HPDE6-E6E7 (cell line): Measurements from ENCODE around the gene HPD.

ENCODE experiments used
- DNase-seq: peaks from one replicate; pipeline ENCODE4 v3.0.0; 2011; ENCODE audit warnings: missing footprints; ENCODE audit errors: extremely low spot score

The HPD gene

DNA sequence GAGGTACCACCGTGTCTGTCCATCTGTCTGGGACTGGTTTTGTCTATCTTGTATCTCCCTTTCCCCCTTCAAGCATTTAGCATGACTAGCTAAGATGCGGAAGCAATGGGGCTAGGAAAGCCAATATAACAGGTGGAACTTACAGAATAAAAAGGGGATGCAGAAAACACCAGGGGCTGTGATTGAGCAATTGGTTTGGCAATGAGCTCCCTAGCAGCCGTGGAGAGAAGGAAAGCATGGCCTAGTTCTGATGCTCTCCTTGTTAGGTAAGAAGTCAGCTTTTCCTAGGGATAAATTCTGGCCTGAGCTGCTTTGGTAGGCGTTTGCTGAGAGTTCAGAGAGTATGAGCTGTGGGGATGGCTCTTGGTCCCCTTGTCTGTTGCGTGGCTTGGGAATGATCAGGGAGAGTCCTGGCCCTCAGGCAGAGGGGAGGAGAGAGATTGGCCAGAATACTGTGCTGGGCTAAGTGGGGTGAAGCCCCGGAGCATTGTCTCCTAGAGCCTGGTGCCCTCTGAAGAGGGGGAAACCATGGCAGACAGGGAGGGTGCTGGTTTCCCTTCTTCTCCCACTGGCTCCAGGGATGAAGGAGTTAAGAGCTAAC is 47.7 kb downstream of the HPD start:
- DNase-seq, result no peak

DNA sequence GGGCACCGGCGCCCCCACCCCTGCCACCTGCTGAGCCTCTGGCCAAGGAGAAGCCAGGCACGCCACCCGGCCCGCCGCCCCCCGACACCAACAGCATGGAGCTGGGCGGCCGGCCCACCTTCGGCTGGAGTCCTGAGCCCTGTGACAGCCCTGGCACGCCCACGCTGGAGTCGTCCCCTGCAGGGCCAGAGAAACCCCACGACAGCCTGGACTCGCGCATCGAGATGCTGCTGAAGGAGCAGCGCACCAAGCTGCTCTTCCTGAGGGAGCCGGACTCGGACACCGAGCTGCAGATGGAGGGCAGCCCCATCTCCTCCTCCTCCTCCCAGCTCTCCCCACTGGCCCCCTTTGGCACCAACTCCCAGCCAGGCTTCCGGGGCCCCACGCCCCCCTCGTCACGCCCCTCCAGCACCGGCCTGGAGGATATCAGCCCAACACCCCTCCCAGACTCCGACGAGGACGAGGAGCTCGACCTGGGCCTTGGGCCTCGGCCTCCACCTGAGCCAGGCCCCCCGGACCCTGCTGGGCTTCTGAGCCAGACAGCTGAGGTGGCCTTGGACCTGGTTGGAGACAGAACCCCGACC is 48.3 kb downstream of the HPD start:
- DNase-seq, result no peak

DNA sequence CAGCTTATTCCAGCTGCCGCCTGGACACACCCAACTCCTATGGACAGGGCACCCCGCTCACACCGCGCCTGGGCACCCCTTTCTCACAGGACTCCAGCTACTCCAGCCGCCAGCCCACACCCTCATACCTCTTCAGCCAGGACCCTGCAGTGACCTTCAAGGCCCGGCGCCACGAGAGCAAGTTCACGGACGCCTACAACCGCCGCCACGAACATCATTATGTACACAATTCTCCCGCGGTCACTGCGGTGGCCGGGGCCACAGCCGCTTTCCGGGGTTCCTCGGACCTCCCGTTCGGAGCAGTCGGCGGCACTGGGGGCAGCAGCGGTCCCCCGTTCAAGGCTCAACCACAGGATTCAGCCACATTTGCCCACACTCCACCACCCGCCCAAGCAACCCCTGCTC is 48.9 kb downstream of the HPD start:
- no peak for DNase-seq

DNA sequence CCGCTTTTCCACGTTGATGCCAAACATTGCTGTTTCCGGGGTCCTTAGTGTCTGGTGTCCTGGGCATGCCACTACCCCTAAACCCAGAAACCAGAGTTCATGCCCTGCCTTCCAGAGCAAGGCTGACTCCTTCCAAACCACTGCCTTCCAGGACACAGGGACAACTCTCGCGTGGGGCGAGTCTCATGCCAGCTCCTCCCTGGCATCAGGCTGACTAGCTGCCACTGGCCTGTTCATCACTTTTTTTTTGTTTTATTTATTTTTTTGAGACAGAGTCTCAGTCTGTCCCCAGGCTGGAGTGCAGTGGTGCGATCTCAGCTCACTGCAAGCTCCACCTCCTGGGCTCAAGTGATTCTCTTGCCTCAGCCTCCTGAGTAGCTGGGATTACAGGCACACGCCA is 50.0 kb downstream of the HPD start:
- DNase-seq, result no peak

DNA sequence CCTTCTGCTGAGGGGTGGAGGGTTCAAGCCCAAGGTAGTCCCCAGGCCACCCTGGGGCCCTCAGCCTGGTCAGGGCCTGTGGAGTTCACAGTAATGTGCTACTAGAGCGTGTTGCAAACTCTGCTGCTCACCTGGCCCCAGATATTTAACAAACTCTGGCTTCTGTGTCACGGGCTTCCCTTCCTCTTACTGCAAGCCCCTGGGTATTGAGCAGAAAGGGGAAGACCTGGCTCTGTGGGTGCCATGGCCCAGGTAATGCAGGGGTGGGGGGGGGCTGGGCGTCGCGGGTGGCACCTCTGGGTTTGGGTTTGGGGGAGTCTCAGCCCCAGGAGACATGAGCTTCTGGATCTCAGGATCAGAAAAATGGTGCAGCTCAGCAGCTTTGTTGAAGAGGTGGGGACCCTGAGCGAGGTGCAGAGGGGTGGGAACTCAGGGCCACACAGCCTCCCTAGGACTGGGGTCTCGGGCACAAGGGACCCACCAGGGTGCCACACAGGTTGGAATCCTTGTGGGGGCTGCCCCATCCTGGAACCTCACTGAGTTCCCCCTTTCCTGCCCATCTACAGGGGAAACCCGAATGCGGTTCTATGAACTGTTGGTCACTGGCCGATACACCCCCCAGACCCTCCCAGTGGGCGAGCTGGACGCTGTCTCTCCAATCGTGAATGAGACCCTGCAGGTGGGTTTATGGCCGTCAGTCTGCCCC is 50.9 kb downstream of the HPD start:
- DNase-seq, result no peak

DNA sequence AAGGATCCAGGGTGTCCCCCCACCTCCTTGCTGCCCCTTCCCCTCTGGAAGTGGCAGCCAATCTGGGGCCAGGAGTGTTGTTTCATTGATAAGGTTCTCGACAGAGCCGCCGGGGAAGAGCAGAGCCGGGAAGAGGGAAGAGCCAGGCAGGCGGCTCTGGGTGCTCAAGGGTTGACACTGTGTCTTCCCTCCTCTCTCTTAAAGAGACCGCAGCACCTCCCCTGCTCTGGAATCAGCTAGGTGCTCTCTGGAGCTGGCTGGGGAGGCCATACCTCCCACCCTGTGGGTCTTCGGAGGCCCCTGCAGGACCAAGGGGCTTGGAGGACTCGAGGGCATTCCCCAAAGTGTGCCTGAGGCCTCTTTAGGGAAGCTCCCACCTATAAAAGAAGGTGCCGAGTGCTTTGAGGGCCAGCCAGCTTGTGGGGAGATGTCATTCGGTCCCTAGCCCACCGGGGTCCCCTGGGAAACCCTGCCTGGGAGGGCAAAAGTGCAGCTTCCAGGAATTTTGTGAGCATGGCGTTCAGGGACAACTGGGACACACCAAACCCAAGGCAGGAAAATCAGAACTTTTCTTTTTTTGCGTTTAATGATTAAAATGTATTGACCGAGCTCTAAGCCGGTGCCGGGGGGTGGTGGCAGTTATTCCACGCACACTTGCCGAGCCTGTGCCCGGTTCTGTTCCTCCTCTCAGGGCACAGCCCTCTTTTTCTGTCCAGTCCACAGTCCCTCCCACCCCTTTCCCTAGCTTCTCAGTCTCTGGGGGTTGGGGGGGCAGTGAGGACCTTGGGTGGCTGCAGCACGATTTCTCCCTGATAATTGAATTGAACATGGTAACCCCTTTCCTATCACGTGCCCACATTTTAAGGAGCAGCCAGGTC is 51.9 kb downstream of the HPD start:
- DNase-seq, result no peak

DNA sequence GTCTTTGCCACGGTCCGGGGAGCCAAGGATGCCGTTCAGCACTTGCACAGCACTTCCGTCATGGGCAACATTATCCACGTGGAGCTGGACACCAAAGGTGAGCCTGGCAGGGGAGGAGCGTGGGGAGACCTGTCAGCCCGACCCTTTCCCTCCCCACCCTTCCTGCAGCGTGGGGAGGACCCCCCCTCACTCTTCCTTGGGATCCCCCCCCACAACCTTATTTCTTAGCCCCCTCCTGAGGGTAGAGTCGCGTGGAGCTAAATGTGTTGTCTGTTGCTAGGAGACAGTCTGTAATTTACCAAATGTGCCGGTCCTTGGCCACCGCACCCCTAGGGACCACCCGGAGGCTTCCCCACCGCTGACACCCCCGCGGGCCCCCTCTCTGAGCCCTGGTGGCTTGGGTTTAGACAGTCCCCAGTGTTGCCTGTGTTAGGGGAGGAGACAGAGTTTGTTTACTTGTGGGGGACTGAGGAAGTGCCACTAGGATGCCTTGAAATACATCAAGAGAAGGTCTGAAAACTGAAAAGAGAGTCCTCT is 52.6 kb downstream of the HPD start:
- no peak for DNase-seq

DNA sequence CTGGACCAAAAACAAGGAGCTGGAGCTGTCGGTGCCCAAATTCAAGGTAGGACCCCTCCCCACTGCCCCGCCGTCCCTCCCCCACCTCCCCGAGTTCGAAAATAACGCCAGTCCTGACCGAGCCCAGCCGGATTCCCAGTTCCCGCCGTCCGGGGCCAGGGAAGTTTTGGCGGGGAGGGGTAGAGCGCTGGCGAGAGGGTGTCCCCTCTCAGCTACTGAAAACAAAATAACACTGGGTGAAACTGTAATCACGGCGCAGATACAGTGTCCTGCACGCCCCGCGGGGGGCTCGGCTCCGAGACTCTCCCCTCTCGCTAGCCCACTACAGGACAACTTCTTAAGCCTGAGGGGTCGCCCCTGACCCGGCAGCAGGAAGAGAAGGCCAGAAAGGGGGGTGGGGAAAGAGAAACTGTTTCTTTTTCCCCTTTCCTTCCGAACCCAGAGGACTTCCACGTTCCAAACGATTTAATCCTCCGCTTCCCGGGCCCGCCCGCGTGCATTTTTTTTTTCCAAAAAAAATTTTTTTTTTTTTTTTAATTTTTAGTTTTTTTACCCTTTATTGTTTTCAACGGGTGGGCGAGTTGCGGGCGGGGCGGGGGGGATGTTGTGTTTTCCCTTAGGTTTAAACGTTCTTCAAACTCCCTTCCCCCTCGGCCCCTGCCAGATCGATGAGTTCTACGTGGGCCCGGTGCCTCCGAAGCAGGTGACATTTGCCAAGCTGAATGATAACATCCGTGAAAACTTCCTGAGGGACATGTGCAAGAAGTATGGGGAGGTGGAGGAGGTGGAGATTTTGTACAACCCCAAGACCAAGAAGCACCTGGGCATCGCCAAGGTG is 53.3 kb downstream of the HPD start:
- no peak for DNase-seq

DNA sequence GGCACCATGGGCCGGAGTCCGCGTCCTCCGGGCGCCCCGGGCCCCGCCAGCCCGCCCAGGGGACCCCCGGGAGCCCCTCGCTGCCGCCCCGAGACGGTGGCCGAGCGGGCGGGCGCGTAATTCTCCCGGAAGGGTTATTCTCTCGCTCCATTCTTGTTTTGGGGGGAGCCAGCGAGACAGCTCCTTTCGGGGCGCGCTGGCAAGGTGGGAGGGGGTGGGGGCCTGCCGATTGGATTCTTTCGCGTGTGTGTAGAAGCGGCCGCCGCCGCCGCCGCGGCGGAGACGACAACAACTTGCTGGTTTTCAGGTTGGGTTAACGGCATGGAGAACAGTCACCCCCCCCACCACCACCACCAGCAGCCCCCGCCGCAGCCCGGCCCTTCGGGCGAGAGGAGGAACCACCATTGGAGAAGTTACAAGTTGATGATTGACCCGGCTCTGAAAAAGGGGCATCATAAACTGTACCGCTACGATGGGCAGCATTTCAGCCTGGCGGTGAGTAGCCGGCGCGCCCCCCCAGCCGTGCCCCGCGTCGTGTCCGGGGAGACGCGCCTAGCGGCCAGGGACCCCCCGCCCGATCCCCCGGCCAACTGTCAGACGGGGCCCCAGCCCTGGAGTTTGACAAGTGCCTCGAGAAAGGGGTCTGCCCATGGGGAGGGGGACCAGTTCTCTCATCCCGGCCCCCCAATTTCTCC is 54.1 kb downstream of the HPD start:
- no peak for DNase-seq

DNA sequence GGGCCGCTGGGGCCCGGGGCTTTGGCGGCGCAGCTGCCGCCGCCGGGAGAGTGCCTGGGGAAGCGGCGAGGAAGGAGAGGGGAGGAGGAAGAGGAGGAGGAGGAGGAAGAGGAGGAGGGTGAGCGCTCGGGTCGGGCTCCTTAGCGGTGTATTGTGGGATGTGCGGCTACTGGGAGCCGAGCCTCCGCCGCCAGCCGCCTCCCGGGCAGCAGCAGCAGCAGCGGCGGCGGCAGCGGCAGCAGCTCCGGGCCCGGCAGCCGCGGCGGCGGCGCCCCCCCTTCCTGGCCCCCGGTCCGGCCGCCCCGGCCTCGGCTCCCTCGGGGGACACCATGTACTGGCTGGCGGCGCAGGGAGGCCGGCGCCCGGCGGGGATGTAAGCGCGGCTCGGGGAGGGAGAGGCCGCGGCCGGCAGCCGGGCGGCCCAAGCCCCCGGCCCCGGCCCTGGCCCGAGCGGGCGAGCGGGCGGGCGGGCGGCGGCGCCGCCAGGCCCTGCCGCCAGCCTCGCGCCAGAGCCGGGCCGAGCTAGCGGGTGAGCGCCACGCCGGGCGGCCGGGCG is 54.7 kb downstream of the HPD start, which contains the start of gene SETD1B:
Gene SETD1B, plus strand, starts transcription at position 149 of the 556 bp plus-strand sequence. CDS start 729 bp downstream, outside the sequence.
- no peak for DNase-seq

DNA sequence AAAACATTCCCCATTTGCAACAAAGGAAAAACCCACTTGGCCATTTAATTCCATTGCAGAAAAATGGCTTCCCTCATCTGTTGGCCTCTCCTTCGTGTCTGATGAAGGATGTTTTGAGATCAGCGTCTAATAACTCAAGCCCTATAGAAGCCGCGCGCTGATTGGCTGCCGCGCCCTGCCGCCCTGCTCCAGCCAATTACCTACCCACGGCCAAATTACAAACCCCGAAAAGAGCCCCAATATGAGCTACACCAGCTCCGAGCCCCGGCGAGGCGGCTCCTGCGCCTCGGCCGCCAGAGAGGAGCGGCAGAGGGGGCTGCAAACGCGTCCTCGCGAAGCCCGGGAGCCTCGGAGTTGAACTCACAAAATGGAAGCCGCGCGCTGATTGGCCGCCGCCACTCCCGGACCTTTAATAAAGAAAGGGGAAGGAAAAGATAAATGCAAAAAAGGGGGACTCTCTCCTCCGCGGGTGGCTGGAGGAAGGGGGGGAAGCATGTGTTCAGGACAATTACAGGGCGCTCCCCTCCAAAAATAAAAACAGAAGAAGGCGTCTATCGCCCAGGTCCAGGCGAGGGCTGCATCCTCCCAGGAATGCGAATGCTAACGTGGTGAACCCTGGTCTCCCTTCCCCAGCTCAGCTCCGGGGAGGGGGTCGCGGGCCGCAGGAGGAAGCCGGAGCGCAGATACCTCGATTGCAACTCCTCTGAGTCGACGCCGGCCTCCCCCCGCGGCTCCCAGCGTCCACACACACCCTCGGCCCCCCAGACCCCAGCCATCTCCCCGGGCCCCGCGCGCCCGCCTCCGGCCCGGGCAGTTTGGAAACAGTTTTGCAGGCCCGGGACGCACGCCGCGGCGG is 55.6 kb downstream of the HPD start:
- DNase-seq, result peak; percentile 81

DNA sequence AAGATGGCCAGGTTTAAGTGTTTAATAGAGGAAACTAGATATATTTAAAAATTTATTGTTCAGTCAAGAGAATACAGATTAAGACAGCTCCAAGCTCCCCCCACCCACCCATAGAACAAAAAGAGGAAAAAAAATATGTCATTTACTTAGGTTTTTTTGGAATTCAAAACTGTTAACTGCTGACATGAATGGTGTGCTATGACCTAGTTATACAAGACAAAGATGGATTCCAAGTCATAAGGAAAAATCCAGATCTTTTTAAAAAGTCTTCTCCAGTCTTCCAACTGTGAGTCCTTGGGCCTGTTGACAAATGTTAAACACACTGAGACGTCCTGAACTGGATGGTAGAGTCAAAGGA is 56.2 kb downstream of the HPD start:
- no peak for DNase-seq

DNA sequence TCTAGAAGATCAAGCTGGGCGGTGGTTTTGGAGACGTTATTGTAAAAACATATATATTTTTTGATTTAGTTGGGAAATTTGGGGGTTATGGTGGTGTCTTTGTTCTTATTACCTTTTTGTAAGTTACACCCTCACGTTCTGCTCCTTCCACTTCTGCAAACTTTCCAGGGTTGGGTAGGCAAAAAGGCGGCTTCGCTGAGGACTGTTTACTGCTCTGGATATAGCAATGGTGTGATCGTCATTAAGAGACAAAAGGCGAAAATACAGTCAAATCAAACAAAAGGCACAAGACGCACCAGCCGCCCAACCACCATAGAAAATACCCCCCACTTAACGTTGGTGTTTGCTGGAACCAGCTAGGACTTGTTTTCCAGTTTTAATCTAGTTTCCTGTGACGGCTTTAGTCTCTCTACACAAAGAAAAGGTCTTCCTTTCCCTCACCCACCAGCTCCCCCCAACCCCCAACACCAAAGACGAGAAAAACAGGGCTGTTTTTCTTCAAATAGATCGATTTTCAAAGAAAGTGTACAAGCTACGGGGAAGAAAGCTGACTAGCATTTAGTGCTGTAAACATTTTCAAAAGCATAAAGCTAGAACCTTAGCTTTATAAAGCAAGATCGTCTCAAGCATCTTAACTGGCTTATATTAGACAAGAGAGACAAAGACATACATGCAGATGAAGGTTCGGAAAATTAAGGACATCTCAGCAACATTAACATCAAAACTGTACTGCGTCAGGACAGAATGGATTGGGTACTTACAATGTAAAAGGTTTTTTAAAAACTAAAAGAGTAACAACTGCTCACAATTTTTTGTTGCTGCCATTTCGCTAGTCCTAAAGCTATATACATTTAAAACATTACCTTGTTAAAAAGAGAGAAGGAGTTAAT is 56.8 kb downstream of the HPD start:
- no peak for DNase-seq

DNA sequence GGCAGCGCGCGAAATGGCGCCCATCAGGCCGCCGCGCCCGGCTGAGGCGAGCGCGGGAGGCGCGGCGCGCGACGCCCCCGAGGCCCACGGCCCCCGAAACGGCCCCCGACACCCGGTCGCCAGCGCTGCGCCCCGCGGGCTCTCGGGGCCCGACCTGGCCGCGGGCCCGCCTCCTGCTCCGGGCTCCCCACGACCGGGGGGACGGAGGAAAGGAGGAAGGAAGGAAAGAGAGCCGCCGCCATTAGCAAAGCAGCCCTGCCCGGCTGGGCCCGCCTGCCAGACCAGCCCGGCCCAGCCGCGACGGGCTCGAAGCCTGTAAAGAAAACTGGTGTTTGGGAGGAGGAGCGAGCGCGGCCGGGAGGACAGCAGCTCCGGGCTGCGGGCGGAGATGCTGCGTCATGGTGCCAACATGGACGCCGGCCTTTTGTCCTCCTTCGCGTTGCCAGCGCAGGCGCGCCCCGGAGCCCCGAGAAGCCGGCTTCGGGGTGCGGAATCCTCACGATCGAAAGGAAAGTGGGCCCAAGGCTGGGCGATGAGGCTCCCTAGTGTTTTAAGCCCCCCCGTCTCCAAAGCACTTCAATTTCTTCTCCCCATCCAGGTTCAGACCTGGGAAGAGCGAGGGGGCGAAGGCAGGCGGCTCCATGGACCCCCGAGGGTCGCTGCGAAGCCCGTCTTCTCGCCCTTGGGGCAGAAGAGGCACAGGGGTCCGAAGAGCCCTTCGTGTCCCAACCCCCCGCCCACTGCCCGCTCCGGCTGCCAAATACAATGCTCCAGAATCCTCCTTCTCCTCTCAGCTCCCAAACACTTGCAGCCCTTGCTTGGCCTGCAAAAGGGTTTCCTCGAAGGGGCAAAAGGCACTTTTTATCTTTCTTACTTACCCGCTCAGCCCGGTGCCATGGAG is 57.7 kb downstream of the HPD start:
- DNase-seq, result no peak

DNA sequence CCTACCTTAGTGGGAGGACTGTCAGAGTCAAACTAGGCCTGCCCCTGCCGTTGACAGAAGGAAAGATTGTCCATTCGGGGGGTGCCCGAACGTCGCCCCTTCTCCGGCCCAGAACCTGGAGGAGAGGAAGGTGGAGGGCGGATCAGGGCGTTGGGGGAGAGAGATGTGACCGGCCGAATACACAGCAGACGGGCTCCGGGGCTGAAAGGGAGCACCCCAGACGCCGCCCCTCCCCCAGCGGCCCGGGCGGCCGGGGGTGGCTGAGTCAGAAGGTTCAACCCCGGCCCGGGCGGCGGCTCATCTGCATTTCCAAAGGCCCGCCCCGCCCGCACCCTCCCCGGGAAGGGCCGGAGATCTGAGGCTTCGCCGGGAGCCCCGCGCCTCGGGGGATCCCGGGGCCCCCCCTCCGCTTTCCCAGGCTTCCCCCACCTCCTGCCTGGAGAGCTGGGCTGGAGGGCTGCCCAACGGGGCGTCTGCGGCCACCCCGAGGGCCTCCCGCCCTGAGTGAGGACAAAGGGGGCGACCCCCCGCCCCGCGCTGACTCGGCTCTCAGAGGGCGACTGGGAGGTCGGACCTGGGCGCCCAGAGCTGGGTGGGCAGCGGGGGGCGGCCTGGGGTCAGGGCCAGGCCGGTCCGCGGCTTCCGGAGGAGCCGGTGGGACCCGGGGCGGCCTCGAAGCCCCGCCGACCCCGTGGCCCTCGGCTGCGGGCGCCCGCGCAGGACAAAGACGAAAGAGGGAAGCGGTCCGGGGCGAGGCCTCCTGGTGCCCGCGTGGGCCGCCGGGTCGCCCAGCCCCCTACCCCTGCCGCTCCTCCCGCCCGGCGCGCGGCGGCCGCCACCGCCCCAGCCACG is 58.6 kb downstream of the HPD start:
- DNase-seq, result peak; percentile 87

DNA sequence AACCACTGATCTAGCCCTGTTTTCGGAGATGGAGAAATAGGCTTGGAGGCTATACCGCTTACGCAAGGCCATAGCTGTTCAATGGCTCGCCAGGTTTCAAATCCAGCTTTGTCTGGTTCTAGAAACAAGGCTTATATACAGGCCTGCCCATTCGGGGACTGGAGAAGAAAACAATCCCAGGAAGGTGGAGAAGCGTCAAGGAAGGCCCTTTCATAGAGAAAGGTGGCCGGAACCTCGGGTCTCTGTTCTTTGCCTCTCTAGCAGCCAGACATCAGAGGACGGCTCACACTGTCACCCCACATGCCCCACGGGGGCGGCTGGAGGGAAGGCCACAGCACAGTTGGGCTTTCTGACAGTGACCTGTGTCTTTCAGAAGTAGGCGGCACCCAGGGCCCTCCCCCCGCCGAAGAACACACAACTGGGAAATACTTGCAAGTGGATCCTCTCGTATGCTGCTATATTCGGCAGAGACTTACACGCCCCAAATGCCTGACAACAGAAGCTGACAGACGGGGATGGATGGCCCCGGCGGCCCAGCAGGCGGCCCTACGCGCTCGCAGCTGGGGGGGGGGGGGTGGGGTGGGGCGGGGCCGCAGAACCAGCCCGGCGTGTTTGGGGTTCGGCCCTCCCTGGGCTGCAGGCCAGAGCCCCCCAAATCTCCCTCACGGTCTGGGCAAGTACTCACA is 59.4 kb downstream of the HPD start:
- peak; percentile 57 for DNase-seq
